GM19193 (cell line): ENCODE measurements around the gene LDHA.

Experiments
- POLR2A ChIP-seq: IDR thresholded peaks from 4 replicates; pipeline ENCODE4 v1.6.1; 2011; ENCODE audit not compliant: insufficient read depth, insufficient read length; ENCODE audit errors: extremely low read depth

Gene LDHA

DNA sequence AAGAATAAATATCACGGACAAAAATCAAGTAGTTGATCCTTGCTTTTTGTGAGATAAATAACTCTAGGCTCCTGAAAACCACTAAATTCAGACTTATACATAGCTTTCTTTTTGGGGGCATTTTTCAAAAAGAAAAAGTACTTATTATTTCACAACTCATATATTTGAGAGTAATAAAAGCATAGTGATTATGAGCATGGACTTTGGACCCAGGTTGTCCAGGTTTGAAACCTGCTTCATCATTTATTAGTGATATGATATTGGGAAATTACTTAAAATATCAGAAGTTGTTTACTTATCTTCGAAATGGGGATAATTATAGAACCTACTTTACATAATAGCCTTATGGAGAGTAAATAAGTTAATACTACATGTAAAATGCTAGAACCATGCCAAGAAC is 44.3 kb downstream of the LDHA start:
- TF ChIP-seq POLR2A = no peak

DNA sequence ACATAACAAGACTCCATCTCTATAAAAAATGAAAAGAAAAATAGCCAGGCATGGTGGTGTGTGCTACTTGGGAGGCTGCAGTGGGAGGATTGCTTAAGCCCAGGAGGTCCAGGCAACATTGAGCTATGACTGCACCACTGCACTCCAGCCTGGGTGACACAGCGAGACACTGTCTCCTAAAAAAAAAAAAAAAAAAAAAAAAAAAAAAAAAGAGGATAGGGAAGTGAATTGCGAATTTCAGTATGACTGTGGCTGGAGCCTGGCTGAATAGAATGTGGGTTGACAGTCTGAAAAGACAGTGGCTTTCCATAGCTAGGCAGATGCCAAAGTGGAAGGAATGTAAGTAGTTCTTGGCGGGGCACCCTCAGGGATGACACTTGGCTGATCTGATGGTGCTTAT is 54.9 kb downstream of the LDHA start:
- no peak for TF ChIP-seq POLR2A

DNA sequence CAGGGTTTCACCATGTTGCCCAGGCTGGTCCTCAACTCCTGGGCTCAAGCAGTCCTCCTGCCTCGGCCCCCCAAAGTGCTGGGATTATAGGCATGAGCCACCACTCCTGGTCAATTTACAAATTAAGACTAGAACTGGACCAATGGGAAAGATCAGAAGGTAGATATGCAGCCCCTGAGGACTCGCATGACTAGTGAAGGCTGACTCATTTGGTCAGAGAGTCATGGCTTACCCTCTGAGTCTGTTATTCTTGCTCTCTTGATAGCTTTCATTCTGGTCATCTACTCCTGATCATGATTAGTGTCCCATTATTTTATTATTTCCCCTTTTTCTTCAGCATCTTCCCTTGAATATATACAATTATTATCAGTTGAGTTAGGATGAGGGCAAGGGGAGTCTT is 58.6 kb downstream of the LDHA start:
- no peak for TF ChIP-seq POLR2A

DNA sequence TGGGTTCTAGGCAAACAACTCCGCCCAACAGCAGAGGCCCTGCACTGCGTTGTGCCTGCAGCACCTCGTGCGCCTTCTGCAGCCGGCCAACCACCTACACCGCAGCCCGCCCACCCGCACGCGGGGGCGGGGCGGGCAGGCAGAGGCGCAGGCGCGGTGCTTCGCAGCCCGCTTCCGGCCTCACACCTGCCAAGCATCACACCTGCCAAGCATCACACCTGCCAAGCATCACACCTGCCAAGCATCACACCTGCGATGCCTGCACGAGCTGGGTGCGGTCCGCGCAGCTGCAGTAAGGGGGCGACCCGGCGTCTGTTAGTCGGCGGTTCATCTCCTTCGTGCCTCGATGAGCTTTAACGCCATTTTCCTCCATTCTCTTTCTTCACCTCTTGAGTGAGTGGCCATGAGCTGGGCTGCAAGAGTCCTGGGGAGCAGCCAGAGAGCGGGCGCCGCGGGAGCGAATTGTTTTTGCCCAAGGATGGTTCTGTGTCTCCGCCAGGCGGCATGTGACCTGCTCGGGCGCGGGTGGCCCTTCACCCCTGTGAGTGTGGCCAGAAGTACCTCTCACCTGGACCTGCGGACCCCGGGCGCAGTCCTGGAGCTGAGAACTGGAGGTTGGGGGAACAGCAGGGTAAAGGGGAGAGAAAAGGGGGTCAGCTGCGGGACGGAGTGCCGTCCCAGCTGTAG is 61.5 kb downstream of the LDHA start, which contains the start of gene LDHAL6A:
LDHAL6A (plus strand) TSS at position 171 of the 687 bp plus-strand sequence. CDS start 825 bp downstream, outside the sequence.
- TF ChIP-seq POLR2A = no peak

DNA sequence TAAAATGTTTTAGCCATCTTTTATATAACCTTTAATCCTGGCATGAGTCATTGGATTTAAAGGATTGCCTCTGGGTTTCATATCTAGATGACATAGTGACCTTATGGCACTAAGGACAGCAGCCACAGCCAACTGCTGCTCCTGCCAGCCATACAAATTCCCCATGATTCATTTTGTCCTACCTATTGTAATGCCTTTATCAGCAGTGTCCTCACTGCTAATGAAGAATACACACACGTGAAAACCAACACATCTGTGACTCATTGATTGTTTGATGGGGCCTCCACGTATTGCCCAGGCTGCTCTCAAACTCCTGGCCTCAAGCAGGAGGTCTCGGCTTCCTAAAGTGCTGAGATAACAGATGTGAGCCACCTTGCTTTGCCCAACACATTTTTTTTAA is 63.1 kb downstream of the LDHA start:
- TF ChIP-seq POLR2A = no peak
